SU-DHL-6 (cell line): ENCODE results near the gene ASIC3.

Experiments used
- H2AFZ ChIP-seq: fragments of 200-600 bp; sonication (generic); 2 replicates; pipeline ENCODE4 v1.6.1; 2014; ENCODE audit warnings: low read depth, mild to moderate bottlenecking, moderate library complexity, mixed read lengths, antibody characterized with exemption, low read length; ENCODE audit not compliant: severe bottlenecking
- H3F3A ChIP-seq: fragments of 200-600 bp; shearing (Covaris generic); 2 replicates; pipeline ENCODE4 v1.6.0; 2016; ENCODE audit warnings: antibody characterized with exemption, mild to moderate bottlenecking; ENCODE audit not compliant: insufficient read depth
- H3K27ac ChIP-seq: fragments of 200-600 bp; sonication (generic); 2 replicates; pipeline ENCODE4 v1.5.1; 2016; ENCODE audit warnings: low read depth, mild to moderate bottlenecking, low read length, moderate library complexity, mixed read lengths
- H3K27me3 ChIP-seq: fragments of 200-600 bp; sonication (generic), shearing (Covaris generic); 2 replicates; pipeline ENCODE4 v1.6.0; 2014; ENCODE audit warnings: mild to moderate bottlenecking, low read length
- H3K36me3 ChIP-seq: fragments of 200-600 bp; sonication (generic); 2 replicates; pipeline ENCODE4 v1.6.1; 2014; ENCODE audit warnings: mild to moderate bottlenecking, low read length, mixed read lengths
- H3K4me2 ChIP-seq: fragments of 300-600, 200-600 bp; shearing (Covaris generic), sonication (generic); 2 replicates; pipeline ENCODE4 v1.6.0; 2014; ENCODE audit warnings: low read length, low read depth, mild to moderate bottlenecking; ENCODE audit not compliant: poor library complexity, severe bottlenecking
- H3K4me3 ChIP-seq: fragments of 200-600 bp; sonication (generic); 2 replicates; pipeline ENCODE4 v1.5.1; 2014; ENCODE audit warnings: antibody characterized with exemption, low read length, mild to moderate bottlenecking, mixed read lengths; ENCODE audit not compliant: insufficient read depth, poor library complexity, severe bottlenecking
- H3K79me2 ChIP-seq: fragments of 200-600 bp; sonication (generic); 2 replicates; pipeline ENCODE4 v1.6.1; 2014; ENCODE audit warnings: mild to moderate bottlenecking, low read length, moderate library complexity; ENCODE audit not compliant: insufficient read depth
- H3K9ac ChIP-seq: fragments of 200-600 bp; sonication (generic); 2 replicates; pipeline ENCODE4 v1.7.0; 2014; ENCODE audit warnings: mild to moderate bottlenecking, low read length
- H3K9me2 ChIP-seq: fragments of 200-600 bp; sonication (generic); replicated peaks from 2 replicates; pipeline ENCODE4 v1.6.1; 2014; ENCODE audit warnings: low read length; ENCODE audit not compliant: insufficient read depth
- H3K9me3 ChIP-seq: fragments of 200-600 bp; sonication (generic); 2 replicates; pipeline ENCODE4 v1.6.1; 2014; ENCODE audit warnings: low read length, mixed read lengths; ENCODE audit not compliant: insufficient read depth
- H4K20me1 ChIP-seq: fragments of 200-600 bp; sonication (generic); 2 replicates; pipeline ENCODE4 v1.6.1; 2014; ENCODE audit warnings: low read depth, mild to moderate bottlenecking, antibody characterized with exemption, low read length, moderate library complexity, mixed read lengths
- CTCF ChIP-seq: fragments of 200-600 bp; sonication (generic); IDR thresholded peaks from one replicate; pipeline ENCODE4 v1.5.1; 2017; ENCODE audit warnings: antibody characterized with exemption, mild to moderate bottlenecking, low read length, moderate library complexity; ENCODE audit not compliant: insufficient read depth, poor library complexity, severe bottlenecking
- EZH2phosphoT487 ChIP-seq: fragments of 200-600 bp; sonication (generic), shearing (Covaris generic); conservative IDR thresholded peaks from 2 replicates; pipeline ENCODE4 v1.6.1; 2018; ENCODE audit warnings: mild to moderate bottlenecking, antibody characterized with exemption, low read length, moderate library complexity, mixed read lengths

ASIC3 gene

GRCh38 chr7:151035902-151036301 is 12.4 kb upstream of the ASIC3 start:
- Histone ChIP-seq H3K36me3 (no peaks in the 10 kb centered on the region), H3K4me3 (no peak overlapping the region), H3K9me2 (no peaks in the 10 kb centered on the region), H2AFZ (no peak overlapping the region), H3K9ac (no peak overlapping the region), H3K9me3 (no peaks in the 10 kb centered on the region), H3K27me3 (no peaks in the 10 kb centered on the region), H3K4me2 (no peak overlapping the region), H4K20me1 (no peaks in the 10 kb centered on the region), H3F3A (no peaks in the 10 kb centered on the region), H3K27ac (no peak overlapping the region), H3K79me2 (no peaks in the 10 kb centered on the region)
- no peak for TF ChIP-seq EZH2phosphoT487
- no peak for TF ChIP-seq CTCF

GRCh38 chr7:151038951-151039849 is 9.1 kb upstream of the ASIC3 start:
- Histone ChIP-seq H4K20me1 (no peaks in the 10 kb centered on the region), H3K9ac (no peak overlapping the region), H2AFZ (no peak overlapping the region), H3K9me3 (no peaks in the 10 kb centered on the region), H3K4me2 (no peak overlapping the region), H3K36me3 (no peaks in the 10 kb centered on the region), H3K79me2 (no peaks in the 10 kb centered on the region), H3F3A (no peaks in the 10 kb centered on the region), H3K27me3 (no peaks in the 10 kb centered on the region), H3K4me3 (no peak overlapping the region), H3K27ac (no peak overlapping the region), H3K9me2 (no peaks in the 10 kb centered on the region)
- TF ChIP-seq EZH2phosphoT487 (no peak), CTCF (no peak)

- Histone ChIP-seq H3K9me2 (no peaks in the 10 kb centered on the region), H3K9ac (no peak overlapping the region), H3F3A (no peaks in the 10 kb centered on the region), H3K27ac (no peak overlapping the region), H3K79me2 (no peaks in the 10 kb centered on the region), H3K36me3 (no peaks in the 10 kb centered on the region), H3K27me3 (no peaks in the 10 kb centered on the region), H2AFZ (no peak overlapping the region), H3K9me3 (no peaks in the 10 kb centered on the region), H4K20me1 (no peaks in the 10 kb centered on the region), H3K4me3 (no peak overlapping the region), H3K4me2 (no peak overlapping the region)
- no peak for TF ChIP-seq CTCF
- no peak for TF ChIP-seq EZH2phosphoT487
These were observed 8.3 kb upstream of the ASIC3 start for GRCh38 chr7:151039850-151040548.
